NCI-H748 treated with DMSO at 0.1 percent for 48 hours (cell line): ENCODE measurements around the gene RPS6KA2.

Source experiments
- DNase-seq: peaks from one replicate; lab custom pipeline; 2025; lab: John Stamatoyannopoulos, UW

RPS6KA2 gene

DNA sequence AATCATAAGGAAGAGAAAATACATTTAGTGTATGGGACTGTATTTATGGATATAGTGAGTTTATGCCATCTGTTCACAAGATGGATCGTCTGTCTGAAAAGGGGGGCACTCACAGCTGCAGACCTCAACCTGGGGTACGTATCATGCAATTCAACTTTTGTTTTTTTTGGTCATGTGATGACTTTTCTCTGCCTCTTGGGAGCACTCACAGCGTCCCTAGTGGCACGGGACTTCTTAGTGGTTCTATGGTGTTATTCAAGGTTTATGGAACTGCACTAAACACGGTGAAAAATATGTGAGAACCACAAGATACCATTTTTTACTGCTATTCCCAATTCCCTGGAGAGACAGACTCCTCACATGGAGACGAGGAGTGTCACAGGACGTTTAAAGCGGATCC, 183.9 kb downstream of the RPS6KA2 start:
- DNase-seq, result no peak

DNA sequence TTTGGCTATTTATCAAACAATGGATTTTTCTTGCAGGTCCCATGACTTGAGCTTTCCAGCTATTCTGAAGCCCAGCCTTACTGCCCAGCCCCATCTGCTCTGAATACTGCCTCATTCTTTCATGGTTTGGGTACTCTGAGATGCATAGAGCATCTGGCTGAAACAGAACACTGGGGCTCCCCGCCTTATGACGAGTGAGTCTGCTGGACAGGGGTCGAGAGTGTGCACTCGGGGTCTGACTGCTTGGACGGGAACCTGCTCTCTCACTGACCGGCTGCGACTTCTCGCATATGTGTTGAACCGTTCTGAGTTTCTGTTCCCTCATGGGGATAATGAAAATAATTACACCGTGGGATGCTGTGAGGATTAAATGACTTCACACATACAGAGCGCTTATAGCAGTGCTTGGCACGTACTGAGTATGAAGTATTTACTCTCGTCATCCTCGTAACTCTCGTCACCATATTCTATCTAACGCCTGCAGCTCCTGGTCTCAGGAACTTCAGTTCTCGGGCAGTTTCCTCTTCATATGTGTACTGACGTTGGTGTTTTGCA, 184.8 kb downstream of the RPS6KA2 start:
- no peak for DNase-seq

DNA sequence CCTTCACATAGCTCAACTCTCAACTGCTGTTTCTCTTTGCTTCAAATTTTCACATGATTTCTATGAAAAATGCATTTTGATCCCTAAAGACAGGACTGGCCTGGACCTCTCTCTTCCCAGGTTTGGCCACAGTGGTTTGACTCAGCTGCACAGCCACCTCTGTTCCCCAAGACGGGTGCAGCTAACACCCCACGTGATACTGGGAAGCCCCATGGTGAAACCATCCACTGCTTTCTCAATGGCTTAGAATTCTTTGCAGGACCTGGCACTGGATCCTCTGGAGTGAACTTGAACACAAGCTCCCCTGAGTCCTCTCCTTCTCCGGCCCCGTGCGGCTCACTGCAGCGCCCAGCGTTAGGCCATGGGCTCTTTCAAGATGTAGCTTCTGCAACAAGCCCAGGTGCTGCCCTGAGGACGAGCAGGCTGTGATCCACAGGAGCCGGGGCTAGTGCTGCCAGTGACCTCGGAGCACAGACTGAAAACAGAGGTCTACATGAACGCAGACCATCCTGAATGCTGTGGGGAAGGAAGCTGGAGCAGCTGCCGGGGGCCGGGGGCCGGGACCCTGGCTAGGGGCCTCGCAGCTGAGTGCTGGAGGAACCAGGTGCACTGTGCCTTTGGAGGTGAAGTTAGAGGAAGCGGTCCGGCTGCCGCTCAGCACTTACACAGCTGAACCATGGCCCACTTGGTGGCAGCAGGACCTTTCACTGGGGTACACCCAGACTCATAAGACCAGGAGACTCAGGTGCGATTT, 185.5 kb downstream of the RPS6KA2 start:
- DNase-seq, result no peak

DNA sequence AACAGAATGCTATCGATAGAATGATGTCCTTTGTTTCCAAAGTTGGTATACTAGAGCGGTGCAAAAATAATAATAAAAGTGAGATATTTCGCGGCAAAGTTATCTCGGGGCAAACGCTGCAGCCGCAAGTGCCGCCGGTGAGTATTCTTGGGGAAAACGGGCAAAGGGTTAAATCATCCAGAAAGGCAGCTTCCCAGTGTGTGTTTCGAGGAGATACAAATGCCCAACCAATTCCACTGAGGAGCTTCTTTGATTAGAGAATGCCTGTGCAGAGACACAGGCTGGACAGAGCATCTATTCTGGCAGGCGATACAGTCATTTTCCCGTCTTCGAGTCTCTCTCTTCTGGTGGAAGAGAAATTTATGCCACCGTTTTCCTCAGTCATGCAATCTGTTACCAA, 186.3 kb downstream of the RPS6KA2 start:
- no peak for DNase-seq

DNA sequence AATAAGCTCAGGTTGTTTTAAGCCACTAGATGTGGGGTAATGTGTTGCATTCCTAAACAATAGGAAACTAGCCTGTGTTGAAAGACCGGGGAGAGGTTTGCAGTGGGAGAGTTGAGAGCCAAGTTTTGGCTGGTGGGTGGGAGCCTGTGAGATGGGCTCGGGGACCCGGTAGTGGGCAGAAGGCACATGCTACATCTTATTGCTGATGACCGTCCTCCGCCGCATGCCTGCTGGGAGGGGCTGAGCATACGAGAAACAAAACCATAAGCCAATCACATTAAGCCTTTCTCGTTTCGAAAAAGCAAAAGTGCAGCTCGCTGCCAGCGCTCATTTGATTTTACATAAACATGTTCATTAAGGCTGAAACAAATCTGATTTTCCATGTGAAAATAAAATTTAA, 186.9 kb downstream of the RPS6KA2 start:
- no peak for DNase-seq

DNA sequence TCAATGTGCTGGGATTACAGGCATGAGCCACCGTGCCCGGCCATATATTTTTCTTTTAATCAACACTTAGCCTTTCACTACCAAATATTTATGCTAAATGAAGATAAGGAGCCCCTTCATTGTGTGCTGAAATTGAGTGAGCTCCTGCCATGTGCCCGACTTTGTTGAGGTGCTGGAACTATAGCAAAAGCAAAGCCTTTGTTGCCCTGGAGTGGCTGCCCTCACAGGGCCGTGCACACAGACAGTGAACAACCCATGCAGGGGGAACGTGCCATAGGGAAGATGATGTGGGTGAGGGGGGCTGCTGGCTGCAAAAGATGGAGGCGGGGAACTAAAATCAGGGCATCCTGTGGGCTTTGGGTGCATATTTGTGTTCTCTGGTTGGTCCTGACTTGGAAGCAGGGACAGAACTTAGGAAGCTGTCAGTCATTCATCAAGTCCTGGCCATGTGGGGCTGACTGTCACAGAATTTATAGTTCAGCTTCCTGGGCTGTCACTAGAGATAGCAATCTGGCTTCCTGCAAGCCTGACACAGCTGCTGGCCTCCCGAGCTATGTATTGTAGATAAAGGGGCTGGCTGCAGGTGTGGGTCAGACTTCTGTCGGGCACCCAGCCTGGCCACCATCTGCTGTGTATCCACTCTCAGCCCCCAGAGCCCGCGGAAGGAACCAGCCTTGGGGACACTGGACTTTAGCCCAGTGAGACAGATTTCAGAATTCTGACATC, 187.5 kb downstream of the RPS6KA2 start:
- no peak for DNase-seq

DNA sequence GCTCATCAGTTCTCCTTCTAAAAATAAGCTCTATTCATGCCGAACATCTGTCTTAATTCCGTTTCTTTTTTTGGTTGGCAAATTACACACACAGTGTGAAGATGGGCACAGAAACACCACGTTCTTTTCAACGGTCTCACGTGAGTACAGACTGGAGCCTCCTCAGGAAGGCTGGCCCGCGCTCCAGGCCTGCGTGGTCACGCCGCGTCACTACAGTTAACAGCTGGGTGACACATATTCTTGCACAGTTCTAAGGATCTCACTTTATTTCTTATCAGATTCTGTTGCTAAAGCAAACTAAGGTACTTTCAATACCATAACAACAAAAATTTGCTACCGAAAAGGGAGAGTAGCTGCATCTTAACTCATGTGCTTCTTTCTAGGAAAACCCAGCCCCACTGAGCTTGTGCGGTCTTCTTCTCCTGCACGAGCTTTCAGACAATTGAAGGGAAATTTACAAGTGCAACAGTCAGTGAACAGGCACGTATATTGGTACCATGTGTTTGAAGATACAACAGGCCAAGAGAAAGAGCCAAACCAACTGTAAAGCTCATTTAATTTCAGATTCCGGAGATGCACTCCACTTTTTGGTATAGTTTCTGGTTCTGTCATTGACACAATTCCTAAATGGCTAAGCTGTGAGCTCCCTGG, 188.7 kb downstream of the RPS6KA2 start:
- DNase-seq, result no peak

DNA sequence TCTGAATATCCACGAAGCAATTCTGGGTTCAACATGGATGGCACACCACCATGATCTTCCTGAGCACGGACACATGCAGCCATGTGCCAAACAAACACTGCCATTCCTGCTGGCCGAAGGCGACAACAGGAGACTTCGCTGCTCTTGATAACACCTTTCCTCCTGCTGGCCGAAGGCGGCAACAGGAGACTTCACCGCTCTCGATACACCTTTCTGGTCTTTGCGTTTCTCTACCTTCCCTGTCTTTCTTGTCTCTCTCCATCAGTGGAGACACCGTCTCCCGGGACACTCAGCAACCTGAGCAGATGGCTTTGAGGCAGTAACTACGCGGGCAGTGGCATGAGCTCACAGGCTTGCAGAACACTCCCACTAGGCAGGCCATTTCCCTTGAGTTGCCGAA, 189.4 kb downstream of the RPS6KA2 start:
- no peak for DNase-seq

DNA sequence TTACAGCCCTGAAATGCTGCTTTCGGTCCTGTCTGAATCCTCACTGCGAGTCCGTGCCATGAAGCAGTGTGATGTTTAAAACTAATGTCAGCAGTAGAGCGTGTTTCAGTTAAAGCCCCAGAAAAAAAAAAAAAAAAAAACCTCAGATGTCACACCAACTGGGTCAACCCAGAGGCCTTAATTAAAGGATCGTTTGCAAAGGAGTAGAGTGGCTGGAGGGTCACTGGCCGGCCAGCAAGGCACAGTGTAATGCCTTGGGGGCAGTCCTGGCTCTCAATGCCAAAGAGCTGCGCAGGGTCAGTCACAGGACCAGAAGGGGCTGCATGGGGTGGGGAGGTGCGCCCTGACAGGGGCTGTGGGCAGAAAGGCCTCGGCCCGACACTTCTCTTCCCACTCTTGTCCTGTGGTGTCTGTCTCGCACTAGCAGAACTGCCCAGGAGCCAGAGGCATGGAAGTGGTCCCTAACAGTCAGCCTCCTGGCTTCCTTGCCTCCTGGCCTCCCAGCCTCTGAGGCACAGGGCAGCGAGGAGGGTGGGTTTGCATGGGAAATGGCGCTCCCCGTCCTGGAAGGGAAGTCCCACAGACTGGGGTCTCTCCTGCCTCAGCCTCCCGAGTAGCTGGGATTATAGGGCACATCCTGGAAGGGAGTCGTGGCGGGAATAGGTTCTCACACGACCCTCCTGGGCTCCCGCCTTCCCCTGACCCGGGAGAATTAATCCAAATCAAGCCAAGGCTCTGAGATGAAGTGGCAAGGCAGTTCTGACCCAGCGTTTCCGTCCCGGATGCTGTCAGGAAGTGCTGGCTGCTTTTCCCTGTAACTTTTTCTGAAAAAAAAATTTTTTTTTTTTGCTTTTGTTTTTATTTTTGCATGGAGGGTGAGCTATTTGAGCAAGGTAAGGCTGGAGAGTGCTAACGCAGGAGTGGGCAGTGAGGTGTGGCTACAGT, 190.6 kb downstream of the RPS6KA2 start:
- no peak for DNase-seq

DNA sequence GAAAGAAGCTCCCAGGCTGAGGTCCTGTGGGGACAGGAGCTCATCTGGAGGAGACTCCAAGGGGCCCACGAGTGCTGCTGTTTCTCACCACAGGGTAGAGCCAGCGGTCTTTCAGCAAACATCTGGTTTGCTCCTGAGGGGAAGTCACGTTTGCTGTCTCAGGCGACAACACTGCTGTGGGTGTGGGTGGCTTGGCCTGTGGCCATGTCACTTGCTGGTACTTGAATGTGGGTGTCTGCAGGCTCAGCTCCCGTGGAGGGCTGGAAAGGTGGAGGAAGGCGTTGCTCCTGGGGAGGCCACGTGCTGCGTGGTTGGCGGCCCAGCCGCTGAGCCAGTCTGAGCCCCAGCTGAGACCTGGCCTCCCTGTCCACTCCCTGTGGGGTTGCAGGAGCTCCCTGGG, 191.5 kb downstream of the RPS6KA2 start:
- no peak for DNase-seq

DNA sequence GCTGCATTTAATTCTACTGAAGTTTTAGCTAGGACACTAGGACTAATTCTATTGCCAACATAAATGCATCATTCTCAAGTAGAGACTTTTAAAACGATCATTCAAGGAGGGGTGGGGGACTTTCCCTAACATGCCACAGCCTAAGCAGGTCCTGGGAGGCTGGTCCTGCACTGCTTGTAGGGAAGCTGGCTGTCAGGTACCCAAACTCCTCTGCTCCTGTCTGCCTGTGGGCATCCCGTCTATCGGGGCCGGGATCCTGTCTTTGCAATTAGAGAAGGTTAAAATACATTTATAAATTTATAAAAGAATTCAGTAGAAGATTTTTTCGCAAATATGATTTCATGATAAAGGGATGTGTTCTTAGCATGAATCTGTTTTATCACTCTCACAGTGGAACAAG, 192.7 kb downstream of the RPS6KA2 start:
- DNase-seq, result no peak

DNA sequence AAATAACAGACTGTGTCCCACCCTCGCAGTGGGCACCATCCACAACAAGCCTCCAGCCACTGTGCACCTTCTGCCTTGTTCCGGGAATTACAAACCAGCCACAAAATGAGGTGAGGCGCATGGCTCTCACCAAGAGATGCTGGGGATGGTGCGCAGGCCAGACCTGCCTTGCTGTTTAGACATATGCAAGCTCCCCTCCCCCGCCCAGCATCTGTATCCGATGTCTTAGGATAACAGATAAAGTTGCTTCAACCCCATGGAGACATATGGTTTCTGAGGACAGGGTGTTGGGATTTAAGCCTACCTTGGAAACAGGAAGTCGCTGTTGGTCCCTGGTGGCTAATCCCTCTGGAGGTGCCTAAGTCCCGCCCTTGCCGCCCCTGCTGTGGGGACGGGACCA, 194.0 kb downstream of the RPS6KA2 start:
- DNase-seq, result no peak

DNA sequence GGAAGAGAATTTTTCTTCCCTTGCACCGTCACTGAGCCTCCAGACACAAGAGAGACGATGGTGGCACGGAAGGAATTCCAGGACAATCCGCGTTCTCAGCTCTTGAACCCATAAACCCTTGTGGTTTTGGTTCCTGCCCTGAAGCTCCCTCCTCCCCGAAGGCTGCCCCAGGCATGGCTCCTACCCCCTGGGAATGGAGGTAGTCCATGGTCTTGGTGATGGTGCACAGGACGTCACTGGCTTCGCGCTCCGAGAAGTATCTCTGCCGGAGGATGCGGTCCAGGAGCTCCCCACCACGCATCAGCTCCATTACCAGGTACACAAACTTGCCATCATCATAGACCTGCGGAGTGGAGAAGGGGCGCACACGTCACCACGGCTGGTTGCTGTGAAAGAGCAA, 196.8 kb downstream of the RPS6KA2 start:
- no peak for DNase-seq

DNA sequence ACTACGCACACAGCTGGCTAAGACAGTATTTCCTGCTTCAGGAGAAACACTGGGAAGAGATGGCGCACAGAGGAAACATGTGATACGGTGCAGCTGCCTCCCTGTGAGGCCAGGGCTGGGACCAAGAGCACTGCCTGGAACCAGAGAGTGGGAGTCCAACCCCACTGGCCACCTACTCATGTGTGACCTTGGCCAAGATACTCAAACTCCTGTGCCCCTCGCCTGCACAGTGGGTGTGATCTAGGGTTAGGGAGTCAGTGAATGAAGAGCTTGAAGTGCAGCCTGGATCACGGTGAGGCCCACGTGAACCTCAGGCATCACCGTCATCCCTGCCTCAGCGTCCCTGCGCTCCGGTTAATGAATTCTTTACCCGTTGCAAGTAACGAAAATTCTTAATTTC, 202.6 kb downstream of the RPS6KA2 start:
- no peak for DNase-seq

DNA sequence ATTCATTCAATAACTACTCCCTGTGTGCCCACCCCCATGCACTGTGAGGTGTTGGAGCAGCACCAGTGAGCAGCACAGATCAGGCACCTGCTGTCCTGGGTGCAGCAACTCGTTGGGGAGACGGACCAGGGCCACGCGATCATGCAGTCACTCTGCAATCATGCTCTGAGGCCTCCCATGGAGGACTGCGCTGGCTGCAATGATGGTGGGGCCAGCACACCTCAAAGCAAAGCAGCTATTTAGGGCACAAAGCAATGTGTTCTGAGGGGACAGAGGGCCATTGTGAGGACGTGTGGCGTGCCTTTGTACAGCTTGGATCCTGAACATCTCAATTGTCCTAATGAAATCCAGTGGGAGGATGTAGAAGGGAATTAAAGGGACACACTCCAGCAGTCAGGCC, 203.3 kb downstream of the RPS6KA2 start:
- DNase-seq, result no peak

DNA sequence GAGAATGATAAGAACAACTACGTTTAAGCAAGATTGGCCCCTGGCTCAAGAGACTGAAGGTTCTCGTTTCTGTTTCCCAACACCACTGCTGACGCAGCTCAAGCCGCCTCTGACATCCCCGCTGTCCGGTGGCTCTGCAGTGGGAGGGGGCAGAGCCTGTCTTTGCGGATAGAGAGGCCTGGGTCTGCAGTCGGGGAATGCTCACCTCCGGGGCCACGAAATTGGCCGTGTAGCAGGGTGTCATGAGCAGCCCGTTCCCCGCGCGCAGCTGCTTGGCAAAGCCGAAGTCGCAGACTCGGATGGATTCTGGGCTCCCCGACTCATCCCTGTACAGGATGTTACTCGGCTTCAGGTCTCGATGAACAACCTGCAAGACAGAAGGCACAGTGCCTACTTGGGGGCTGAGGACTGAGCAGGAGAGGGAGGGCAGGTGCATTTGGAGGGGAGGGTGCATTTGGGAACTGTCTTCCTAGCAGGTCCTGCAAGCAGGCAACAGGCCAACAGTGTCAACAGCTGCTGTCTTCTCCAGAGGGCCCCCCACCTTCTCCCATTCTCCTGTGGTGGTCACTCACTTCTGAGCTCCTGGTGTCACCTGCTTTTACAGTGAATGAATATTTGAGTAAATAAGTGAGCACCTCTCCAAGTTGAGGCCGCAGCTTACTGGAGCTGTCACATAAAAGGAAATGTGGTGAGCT, 203.9 kb downstream of the RPS6KA2 start:
- DNase-seq, result no peak

DNA sequence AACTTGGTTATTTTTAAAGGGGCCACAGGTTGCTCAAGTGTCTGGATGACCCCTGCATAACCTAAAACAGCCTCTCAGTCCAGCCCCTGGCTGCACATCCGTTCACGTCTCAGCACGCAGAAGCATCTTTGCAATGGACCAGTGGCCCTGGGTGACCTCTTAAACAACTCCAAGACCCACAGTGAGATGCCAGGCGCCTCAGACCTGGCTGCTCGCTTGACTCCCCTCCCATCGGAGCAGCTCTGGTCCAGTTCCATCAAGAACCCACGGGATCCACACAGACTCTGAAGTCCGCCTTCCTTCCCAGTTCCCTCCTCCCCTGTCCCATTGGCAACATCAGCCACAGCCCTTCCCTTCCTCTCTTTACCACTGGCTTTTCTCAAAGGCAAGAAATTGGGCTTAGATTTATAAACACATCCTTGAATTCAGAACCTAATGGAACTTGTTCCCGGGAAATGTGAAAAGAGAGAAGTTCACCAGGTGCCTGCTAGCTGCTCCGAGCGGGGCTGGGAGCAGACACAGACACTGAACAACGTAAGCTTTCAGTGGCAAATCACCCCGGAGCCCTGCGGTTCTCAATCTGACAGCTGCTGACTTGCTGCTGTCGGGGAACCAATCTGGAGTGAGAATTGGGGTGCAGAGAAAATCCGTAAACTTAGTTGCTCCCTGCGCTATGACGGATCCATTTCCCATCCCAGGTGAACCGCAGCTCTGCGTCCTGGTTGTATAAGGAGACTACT, 204.7 kb downstream of the RPS6KA2 start:
- no peak for DNase-seq

DNA sequence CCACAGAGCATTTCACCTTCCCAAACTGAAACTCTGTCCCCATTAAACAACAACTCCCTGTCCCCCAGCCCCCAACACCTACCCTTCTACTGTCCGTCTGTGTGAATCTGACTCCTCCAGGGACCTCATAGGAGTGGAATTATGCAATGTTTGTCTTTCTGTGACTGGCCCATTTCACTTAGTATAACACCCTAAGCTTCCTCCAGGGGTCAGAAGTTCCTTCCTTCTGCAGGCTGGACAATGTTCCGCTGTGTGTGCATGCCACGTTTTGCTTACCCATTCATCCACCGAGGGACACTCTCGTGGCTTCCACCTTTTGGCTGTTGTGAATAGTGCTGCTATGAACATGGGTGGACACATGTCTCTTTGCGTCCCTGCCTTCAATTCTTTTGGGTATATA, 206.7 kb downstream of the RPS6KA2 start:
- no peak for DNase-seq

DNA sequence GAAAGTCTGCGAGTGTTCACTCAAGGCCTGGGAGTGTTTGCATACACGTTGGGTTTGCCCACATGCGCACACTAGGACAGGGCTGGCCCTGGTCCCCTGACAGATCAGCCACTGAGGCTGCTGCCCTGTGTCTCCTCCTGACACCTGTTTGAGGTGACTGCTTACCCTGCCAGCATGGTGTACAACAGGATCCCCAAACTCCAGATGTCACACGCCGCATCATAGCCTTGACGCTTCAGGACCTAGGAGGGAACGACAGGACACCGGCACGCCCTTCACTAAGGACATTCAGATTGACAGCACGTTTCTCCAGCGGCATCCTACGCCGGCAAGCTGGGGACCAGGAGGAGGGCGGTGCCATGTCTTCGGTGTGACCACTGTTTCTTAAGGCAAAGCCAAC, 207.3 kb downstream of the RPS6KA2 start:
- no peak for DNase-seq

DNA sequence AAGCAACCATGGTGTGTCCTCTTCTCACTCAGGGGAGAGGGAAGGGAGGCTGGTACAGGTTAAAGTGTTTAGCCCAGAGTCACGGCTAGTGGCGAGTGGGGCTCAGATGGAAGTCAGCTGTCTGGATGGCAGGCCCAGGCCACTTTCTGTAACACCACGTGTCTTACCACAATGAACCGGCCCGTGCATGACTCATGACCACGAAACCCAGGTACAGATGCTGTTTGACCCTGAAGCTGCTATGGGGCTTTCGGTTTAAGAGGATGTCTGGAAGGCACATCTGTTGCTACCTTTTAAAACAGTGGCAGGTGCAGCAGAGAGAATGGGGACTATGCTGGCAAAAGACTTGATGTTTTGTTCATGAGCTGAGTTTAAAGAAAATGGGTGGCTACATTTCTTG, 207.8 kb downstream of the RPS6KA2 start:
- no peak for DNase-seq
